HL-60 (cell line): ENCODE data around the gene TSPAN17.

Experiments used
- CTCF ChIP-seq: IDR thresholded peaks from one replicate; pipeline ENCODE4 v1.5.1; 2011; ENCODE audit warnings: low read length, control low read depth, inconsistent platforms; ENCODE audit not compliant: insufficient read depth
- REST ChIP-seq: IDR thresholded peaks from 2 replicates; pipeline ENCODE4 v1.6.1; 2012; ENCODE audit warnings: low read depth; ENCODE audit not compliant: insufficient replicate concordance

GRCh38 chr5:176697934-176698538 is 50.8 kb downstream of the TSPAN17 start:
- no peak for TF ChIP-seq REST
- no peak for TF ChIP-seq CTCF
